HG02970 (cell line): ENCODE results near the gene TMEM184B.
A peak's percentile ranks its signal among the peaks of the same experiment; 100 is the strongest.

Source experiments
- ATAC-seq: cut with Tn5 transposase; IDR thresholded peaks from one replicate; pipeline ENCODE4 v1.9.1; 2021; ENCODE audit warnings: mild to moderate bottlenecking, moderate library complexity, moderate number of reproducible peaks; ENCODE audit not compliant: unreplicated experiment, low FRiP score

Gene TMEM184B

DNA sequence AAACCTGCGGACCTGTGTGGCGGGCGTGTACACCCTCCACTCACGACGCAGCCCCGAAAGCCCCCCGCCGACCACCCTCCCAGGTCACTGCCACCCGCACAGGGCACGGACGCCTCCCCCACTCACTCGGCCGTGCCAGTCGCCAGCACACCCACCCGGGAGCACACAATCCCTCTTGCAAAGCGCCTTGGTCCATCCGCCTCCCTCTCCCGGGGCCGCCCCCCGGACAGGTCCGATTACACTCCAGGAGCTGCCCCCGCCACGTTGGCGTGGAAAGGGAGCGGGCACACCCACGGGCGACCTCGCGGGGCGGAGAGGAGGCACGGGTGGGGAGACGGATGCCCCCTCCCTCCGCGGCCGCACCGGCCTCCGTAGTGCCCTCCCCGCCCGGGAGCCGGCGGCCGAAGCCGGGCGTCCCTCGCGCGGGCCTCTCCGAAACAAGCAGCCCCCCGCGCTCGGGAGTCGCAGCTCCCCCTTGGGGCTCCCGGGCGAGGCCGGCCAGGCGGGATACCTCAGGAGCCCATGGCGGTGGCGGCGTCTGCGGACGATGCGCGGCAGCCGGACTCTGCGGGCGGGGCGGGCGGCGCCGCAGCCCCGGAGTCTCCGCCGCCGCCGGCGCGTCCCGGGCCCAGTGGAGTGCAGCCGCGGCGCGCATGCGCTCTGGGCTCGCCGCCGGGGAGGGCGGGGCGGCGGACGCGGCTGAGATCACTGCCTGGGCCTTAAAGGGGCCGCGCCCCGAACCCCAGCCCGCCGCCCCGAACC, at the start of gene TMEM184B:
Gene TMEM184B (minus strand): TSS at position 638 of the 762 bp plus-strand sequence. CDS start 25,049 bp downstream, outside the sequence.
- peak; percentile 77 for ATAC-seq

DNA sequence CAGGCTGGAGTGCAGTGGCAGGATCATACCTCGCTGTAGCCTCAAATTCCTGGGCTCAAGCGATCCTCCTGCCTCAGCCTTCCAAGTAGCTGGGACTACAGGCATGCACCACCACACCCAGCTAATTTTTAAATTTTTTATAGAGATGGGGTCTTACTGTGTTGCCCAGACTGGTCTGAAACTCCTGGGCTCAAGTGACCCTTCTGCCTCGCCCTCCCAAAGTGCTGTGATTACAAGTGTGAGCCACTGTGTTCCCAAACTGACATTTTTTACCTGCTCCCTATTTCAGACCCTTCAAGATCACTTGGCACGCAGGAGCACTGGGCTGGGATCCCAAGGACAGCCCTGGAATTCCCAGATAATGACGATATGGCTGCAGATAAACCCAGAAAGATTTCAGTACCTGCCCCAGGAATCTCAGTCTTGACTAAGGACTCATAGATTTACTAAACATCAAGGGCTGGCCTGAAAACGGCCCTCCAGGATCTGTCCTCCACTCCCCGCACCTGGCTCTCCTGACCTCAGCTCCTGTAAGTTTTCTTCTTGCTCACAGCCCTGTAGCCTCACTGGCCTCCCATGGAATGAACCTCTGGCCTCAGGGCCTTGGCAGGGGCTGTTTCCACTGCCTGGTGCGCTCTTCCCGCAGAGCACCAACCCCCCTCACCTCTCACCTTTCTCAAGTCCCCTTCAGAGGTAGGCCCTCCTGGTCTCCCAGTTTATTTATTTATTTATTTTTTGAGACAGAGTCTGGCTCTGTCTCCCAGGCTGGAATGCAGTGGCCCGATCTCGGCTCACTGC, 48.0 kb upstream of the TMEM184B start:
- no peak for ATAC-seq

DNA sequence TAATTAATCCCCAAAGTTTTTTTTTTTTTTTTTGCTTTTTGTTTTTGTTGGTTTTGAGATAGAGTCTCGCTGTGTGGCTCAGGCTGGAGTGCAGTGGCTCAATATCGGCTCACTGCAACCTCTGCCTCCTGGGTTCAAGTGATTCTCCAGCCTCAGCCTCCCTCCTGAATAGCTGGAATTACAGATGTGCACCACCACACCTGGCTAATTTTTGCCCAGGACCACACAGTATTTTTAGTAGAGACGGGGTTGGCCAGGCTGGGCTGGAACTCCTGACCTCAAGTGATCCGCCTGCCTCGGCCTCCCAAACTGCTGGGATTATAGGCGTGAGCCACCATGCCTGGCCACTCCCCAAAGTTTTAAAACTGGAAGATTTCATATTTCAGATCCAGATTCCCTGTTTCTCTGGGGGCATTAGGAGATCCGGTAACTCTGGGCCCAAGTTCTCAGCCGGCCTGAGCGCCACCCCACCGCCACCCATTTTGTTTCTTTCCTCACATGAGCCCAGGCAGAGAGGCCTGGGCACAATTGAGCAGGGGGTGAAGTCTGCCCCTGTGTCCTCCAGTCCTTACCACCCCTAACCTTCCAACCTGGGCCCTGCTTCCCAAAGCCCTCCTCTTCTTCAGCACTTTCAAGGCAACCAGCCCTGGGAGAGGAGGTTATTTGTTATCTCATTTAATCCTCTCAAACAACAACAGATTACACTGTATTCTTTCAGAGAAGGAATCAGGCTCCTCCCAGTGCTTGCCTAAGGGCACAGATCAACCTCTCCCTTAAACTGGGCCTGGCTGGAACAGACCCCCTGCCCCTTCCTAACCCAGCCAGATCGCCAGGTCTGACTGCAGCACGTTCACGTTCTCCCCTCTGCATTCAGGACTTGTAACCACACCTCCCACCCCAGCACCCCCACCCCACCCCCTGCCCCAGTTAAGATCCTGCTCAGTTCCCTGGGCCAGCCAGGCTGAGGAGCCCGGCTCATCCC, 46.3 kb upstream of the TMEM184B start:
- ATAC-seq, result no peak

DNA sequence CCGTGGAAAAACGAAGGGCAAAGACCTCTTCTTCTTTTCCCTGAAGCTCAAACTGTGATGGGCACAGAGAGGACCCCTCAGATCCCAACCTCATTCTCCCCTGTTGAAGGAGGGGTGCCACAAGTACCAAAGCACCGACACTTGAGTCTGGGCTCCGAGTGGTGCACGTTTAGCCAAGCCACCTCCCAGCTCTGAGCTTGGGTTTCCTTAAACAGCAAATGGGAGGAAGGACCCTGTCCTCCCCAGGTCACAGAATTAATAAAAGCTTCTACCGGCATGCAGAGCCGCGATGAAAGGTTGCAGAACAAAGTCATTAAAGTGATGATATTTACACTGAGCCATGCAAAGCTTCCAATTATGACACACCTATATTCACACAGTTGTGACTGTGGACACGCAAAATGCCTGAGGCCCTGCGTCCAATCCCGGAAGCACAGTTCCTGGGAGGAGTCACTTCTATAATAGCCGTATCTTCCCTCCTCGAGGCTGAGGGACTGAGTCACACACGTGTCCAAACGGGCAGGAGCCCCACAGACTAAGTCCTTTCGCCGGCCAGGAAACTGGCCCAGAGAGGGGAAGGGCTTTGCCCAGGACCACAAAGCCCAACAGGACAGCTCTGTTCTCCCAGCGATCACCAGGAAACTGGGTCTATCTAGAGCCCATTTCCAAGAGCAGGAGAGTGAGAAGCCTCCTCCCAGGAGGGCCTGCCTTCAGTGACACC, 45.3 kb upstream of the TMEM184B start:
- no peak for ATAC-seq

DNA sequence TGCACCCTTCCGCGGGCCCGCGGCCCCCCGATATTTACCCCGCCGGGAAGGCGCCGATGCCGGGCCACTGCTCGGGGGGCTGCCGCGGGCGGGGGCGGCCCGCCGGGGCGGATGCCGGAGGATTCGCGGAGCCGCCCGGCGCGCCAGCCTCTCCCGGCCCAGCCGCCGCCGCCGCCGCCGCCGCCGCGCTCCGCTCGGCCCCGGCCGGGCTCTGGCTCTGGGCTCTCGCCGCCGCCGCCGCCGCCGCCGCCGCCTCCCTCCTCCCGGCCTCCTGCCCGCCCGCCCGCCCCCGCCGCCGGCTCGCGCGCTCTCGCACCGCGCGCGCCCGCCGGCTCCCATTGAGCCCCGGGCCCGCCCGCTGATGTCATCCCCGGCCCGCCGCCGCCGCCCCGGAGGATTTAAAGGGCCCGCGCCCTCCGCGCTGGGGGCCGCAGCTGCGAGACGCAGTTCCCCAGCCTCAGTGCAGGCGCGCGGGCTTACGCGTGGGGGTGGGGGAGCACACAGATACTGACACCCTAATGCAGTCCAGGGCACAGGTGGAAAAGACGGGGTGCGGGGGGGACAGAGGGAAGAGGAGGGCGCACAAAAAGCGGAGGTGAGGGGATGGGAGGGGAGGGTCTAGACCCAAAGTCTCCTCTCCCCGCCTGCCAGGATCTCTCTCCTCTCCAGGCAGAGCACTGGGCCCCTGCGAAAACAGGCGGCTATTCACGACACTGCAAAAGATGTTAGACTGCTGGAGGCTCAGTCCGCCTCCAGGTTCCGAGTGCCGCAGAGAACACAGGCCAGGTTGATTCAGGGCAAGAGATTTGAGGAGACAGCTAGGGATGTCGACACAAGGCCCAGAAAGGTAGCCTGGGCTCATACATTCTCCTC, 44.5 kb upstream of the TMEM184B start, which contains the start of gene CSNK1E:
Gene CSNK1E (minus strand): TSS at position 312 of the 873 bp plus-strand sequence. CDS start 3,276 bp downstream, outside the sequence.
- ATAC-seq, result peak; percentile 39

DNA sequence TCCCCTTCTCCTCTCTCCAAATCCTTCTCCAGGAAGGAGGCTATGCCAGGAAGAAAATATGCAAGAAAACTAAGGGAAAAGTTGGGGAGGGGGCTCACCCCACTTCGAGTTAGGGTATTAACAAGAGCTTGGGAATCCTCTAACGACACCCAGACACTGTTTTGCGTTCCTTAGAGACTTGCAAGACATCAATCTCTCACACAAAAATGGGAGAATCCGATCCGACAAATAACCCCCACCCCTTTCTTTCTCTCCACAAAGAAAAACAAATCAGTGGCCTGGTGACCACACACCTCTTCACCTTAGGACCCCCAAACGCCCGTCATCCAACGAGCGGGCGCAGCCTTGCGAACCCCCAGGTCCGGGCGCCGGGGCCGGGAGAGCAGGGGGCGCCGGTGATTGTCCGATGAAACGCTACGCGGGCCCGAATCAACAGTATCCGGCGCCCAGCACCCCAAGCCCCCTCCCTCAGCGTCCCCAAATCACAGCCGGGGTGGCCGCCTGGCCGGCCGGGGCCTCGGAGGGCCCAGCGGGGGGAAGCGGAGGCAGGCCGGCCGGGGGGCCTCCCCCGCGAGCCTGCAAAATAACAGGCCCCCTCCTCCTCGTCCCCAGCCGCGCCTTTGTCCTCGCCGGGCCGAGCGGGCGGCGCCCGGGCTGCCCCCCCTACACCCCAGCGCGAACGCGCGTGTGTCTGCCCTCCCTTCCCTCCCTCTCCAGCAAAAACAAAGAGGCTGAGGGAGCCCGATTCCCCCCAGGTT, 43.7 kb upstream of the TMEM184B start:
- ATAC-seq, result peak; percentile 30

DNA sequence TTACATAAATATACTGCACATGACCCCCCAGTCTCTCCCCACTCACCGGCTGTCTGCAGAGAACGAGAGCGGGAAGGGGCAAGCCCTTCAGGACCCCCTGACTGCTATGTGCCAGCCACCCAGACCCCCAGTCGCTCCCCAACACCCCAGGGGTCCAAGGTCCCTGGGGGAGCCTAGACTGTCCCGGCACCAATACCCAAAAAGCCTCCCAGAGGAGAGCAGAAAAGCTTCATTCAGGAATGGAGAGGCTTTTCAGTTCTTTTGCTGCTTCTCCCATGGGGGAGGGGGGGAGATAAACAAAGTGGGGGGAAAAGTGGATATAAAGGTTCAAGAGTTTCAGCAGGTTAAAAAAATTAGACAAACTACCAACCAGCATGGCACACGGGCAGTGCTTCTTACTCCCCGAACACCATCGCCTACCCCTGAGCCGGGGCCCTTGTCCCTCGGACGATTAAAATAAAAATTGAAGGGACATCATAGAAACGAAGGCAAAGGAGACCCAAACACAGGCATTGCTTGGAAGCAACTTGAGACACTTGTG, 43.1 kb upstream of the TMEM184B start:
- no peak for ATAC-seq

DNA sequence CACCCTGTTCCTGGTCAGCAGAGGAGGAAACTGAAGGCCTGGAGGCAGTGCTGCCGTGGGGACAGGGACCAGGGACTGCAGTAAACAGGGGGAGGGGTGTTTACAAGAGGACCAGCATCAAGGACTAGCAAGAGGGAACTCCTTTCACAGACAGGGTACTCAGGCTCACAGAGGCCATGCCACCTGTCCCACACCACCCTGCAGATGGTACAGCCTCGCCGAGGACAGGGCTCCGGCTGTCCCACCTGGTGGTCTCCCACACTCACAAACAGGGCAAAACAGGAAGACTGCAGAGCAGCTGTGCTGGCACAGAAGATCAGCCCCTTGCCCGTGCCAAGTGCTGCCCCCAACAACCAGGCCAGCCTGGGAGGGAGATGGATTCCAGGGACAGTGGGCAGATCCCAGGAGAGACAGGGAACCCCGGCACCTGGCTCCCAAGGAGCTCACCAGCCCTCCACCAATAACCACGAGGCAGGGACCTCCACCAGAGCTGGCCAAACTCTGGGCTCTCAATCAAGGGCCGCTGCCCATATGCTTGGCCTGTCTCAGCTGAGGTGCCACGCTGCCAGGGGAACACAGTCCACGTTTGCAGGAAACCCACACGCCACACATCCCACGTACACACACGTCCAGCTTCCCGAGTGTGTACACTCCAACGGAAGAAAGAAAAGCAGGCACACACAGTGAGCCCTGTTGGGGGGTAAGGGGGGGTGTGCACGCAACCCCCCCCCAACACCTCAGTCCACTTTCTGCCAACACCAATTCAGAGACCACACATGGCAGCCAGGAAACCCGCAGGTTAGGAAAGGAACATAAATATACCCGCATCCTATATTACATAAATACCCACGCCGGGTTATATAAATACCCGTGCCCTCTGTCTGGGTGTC, 42.4 kb upstream of the TMEM184B start:
- no peak for ATAC-seq

DNA sequence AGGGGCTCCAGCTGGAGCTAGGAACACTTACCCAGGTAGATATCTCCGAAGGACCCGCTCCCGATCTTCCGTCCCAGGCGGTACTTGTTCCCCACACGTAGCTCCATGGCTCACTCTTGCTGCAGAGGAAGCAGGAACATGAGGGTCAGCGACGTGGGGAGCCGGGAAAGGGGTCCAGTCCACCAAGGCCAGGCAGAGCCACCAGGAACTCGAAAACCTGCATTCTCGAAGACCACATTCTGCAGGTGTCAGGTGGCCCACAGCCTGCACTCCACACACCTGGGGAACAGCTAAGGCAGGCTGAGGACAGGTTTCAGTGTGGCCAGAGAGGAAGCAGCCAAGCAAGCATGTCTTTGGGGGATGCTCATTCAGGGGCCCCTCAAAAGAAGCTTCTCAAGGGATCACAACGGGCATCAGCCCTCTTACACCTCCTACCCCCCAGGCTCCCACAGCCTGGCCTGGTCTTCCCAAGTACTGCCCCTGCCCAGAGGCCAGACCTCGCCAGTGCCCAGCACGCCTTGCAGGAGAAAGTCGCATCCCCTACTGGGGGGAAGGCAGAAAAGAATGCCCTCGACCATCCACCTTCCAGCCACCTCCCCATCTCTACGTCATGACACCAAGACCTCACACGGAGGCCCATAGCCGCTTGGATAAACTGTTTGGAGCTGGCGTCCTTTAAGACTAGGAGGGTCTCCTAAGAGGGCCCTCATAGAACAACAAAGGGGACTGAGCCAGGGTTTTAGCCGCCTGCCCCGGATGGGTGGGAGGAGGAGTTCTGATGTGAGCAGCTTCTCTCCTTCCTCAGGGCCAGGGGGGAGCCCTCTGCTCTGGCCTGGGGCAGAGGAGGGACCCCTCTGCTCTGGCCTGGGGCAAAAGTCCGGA, 41.5 kb upstream of the TMEM184B start:
- ATAC-seq, result no peak

DNA sequence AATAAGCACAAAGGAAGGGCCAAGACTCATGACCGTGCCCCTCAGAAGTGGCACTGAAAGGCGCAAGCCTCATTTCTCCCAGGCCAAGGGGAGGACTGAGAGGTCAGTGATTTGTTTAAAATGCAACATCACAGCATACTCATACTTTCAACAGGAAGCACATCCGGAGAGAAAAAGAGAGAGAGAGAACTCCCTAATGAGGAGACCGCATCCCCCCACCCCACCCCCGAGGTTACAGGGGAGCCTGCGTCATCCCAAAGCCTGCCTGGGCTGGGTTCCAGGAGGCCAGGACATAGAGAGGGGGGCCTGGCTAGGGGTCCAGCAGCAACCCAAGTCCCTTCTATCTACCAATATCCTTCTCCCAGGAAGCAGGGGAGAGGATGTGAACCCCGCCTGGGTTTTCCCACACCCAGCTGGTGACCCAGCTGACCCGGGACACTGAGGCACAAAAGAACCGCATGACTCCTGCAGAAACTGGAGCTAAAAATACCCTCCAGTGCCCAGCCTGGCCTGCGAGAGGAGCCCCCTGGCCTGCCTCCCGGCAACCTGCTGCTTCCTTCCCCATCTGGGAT, 40.7 kb upstream of the TMEM184B start:
- no peak for ATAC-seq

DNA sequence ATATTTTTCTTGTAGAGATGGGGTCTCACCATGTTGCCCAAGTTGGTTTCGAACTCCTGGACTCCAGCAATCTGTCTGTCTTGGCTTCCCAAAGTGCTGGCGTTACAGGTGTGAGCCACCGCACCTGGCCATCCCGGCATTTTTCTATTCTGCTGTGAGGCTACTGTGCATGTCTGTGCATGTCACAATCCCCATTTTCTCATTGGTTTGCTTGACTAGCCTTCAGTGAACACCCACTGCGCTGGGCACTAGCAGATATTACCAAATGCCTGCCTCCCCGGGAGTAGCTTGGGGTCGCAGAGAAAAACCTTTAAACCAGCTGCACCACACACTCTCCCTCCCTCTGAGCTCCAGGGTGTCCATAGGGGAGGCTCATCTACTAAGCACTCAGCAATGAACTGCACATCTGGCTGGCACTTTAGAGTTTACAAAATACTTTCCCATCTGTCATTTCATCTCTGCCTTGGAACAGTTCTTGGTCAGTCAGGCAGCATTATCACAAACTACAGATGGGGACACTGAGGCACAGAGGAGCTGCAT, 39.5 kb upstream of the TMEM184B start:
- ATAC-seq, result no peak

DNA sequence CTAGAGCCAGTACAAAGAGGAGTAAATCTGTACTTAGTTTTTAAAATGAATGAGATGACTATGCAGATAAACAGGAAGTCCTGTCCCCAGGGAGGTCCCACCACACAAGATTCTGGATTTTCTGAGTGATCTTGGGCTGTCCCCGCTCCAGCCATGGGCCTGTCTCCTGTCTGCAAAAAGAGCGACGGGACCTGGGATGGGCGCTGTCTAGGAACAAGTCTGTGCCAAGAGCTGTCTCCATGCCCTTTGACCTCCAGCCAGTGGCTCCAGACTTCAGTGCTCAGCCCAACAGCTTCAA, 38.5 kb upstream of the TMEM184B start:
- ATAC-seq, result no peak

DNA sequence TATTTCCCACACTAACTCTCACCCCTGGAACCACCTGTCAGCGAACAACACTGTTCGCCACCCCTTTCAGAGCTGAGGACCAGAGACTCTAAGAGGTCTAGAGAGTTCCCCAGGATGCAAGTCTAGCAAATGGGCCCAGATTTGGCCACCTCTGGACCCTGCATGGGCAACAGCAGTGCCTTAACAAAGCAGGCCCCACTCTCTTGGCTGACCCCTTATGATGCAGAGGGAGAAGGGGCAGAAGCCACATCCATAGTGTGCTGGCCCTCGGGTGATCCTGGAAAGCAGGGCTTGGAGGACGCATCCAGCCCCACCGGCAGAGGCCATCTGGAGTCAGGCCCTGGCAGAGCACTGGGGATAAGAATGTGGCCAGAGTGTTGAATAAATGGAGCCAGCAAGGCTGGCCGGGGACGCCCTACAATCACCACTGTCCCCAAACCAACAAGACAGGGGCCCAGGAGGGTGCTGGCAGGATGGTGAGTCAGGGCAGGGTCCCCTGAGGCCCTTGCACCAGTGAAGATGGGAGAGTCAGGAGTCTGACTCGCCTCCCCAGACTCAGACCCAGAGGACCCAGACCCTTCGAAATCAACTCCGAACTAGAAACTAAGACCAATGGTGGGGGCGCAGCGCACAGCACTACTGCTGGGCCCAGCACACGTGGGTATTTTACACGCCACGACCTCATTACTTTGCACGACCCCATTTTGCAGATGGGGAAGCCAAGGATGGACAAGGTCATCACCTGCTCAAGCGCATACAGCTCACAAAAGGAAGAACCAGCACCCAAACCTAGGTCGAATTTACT, 37.9 kb upstream of the TMEM184B start:
- no peak for ATAC-seq

DNA sequence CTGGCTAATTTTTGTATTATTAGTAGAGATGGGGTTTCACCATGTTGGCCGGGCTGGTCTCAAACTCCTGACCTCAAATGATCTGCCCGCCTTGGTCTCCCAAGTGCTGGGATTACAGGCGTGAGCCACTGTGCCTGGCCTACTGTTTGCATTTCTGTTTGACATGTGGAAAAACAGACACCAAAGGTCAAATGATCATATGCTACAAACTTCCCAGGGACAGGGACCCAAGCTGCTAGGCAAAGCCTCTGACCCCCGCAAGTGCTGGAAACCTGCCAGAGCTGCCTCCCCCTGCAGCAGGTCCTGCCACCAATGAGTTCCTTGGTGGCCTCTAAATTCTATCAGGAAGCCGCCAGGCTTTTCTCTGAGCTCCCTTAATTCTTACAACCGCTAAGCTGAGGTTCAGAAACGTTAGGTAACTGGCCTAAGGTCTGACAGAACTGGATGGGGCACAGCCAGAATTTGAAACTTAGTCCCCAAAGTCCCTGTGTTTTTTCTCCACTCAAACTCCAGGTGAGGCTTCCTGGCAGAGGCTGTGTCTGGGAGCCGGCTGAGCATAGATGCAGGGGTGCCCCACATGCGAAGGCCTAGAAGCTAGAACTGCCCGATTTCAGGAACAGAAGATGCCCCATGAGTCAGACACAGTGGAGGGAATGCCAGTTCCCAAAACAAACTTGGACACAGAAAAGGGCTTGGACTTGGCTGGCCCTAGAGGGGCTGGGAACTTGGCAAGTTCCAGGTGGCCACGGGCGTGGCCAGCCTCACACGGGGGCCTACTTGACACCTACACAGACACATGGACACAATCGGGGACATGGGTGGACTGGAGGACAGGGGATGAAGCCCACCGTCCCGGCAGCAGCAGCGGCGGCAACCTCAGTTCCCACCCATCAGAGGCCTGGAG, 37.1 kb upstream of the TMEM184B start:
- no peak for ATAC-seq
